NCI-H1436 (cell line): ENCODE data around the gene PCNA.
"Not testable (repeated sequence)": the region's sequence is repeated elsewhere in the genome, so short reads cannot be mapped to it uniquely, and the experiment has no call there.

Experiments used
- DNase-seq: peaks from one replicate; lab custom pipeline; 2025; lab: John Stamatoyannopoulos, UW

PCNA gene

DNA sequence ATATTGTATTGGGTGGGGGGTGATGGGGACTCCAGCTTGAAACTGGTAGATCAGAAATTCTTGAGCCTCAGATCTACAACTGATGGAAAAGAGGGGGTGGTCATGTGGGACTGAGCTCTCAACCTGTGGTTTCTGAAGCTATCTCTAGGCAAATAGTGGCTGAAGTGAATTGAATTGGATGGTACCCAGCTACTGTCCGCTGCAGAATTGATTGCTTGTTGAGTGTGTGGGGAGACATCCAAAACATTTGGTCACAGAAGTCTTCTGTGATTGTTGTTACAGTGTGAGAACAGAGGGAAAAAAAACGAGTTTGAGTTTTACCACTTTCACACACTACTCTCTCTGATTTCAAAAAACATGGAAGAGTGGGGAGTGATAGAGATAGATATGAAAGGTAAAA lies 21.9 kb upstream of the PCNA start:
- no peak for DNase-seq

DNA sequence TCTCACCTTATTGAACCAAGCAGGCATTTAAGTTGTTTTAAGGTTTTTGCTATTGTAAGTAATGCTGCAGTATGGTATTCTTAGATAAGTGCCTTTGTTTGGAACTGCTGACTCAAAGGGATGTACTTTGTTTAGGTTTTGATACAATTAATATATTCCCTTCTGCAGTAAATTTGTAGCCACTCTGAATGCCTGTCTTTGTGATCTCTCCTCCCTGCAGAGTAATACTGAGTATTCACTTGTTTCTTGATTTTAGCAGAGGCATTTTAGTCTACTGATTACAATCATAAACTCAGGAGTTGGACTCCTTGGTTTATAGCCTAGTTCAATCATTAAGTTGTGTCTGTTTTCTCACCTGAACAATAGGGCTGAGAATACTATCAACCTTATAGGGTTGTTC lies 20.4 kb upstream of the PCNA start:
- no peak for DNase-seq

DNA sequence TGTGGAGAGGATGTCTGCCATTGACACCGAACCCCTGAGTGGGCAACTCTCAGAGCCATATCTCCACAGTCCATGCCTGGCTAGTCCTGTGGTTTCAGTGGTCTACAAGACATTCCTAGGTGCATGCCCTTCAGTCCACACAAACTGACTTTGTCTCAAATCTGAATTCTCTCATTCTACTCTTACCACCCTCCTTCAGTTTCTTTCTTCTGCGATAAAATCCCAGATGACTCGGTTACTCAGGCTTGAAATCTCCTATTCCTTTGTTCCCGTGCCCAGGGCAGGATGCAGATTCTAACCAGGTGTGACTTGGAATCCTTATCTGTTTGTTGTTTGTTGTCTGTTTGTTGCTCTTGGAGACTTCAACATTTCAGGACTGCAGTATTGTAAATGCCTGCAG lies 16.3 kb upstream of the PCNA start:
- no peak for DNase-seq

DNA sequence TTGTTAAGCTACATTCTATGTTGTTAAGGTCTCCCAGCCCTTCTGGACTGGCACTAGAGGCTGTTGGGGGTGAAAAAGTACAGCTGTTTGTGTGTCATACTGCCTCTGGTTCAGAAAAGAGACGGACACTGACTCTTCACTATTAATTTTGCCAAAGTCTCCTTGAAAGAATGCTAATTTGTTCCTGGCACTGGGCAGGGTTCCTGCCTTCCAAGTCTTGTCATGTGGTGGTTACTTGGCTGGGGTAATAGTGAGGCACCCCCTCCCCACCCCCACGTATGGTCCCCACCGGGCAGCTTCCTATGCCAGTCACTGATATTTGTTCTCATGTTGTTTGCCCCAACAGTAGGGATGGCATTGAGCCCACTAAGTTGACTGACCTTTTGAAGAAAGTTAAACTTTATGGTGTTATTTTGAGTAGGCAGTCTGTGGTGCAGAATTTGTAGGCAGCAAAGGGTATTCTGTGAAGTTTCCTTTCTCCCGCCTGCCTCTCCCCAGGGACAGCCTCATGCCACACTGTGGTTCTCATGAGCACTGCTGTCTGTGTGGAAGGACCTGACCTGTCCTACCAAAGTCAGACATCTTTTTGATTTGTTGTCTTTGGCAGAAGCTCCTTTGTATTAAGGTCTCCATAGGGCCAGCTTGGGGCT lies 15.7 kb upstream of the PCNA start:
- no peak for DNase-seq

DNA sequence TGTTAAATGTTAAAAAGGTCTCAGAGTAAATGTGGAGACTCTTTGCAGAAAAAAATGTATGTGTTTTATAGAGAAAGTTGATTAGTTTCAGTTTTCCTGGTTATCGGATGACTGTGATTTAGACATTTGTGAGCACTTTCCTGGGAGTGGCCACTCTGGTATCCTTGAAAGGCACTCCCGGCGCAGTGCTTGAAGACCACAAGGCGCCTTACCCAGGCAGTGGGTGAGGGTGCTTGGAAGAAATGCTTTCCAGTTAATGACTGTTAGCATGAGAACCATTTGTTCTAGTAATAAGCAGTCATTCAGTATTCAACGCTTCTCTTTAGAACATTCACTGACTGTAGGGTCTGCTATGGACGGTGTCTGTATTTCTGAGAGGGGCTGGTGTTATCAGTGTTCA lies 14.2 kb upstream of the PCNA start:
- no peak for DNase-seq

DNA sequence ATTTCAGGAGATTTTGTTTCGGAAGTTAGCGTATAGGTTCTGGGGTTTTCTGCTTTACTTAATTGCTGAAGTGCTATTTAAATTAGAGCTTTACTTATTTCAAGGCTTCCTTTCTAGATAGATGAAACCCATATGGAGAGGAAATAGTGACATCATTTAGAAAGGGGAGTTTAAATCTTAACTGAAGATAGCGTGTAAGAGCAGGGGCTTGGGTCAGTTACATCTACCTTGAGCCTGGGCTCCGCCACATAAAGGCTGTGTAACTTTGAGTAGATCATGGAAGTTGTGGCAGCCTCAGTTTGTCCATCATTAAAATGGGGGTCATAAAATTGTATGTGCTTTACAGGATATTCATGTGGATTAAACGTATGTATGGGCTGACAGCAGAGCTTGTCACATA lies 11.7 kb upstream of the PCNA start:
- DNase-seq: no peak

DNA sequence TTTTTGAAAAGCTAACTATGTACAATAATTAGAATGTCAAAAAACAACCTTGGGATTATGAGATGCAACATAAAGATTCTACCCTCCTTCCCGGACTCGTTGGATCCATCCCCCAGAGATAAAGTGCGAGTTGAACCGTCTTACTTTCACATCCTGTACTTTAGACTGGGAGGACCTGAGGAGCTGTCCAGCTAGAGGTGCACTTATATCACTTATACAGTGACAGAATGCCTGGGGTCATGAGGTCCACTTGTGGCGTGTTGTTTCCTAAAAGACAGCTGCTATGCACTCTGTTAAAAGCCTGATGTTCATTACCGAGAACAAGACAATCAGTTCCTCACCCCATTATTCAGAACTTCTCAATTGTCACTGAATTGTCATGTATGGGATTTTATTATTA lies 9.1 kb upstream of the PCNA start:
- no peak for DNase-seq

DNA sequence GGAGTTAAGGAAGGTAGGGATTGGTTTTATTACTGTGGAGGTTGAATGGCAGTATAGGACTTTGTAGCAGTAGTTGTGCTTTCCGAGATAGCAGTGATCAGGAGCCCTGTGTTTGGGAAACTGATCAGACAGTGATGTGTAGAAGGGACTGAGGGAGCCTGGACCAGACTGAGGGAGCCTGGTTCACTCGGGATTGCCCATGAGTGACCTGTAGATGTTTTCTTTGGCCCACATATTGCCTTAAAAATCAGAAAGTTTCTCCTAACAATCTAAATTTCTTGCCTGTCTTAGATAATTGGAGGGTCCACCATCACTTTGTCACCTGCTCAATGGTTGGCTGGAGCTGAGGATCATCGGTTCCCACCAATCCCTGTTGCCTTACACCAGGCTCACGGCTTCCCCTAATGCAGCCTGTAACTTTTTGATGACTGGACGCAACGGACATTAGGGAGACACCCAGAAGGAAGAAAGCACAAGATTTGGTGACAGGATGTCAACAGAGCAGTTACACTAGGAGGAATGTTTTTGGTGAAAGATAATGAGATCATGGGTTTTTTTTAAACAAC lies 8.2 kb upstream of the PCNA start:
- DNase-seq: no peak

DNA sequence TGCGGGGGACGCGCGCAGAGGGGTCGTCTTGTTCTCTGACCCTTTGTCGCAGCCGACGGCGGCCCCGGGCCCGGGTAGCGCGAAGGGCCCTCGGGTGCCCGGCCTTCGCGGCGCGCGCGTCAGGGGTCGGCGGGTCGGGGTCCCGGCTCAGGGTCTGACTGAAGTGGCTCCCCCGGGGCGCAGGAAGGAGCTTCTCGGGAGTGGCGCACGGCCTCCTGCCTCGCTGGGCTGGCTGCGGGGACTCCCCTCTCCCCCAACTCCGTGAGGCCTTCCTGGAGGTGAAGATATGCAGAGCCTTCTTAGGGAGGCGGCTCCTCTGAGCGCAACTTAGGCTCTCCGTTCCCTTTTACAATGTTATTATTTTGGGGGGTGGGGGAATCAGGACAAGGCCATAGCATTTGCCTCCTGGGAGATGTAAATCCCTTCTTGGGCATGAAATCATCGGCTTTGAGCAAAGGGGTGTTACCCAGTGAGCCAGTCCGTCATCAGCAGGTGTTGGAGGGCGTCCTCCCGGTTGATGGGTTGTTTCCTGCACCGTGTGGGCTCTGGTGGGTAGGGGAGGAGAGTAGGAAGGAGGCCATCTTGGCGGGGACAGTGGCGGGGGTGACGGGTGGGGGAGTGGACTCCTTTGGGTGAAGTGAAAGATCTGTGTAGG lies 7.6 kb upstream of the PCNA start:
- peak; percentile 60 for DNase-seq

DNA sequence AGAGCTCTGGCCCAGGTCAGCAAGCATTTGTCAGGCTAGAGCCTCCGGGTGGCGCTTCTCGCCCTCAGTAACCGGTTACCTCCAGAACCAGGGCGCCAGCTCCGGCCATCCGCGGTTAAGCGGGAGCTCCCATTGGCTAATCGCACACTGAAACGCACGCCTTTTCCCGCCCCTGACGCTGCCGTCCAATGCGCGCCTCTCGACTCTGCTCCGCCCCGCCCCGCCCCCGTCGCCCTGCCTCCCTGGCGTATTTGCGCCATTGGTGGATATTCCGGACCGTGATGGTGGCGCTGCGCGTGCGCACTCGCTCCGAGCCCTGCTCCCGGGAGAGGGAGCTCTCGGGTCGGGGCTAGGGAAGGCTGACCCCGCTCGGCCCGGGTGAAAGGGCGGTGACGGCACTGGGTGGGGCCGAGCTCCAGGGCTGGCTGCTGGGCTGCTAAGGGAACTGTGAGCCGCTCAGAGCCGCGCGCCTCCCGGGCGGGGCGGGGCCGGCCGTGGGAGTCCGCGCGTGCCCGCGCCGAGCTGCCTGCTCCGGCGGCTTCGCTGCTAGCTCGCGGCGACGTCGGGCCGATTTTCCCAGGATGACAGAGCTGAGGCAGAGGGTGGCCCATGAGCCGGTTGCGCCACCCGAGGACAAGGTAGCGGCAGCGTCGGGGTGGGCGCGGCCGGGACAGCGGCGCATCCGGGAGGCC lies 6.9 kb upstream of the PCNA start, which contains the start of gene CDS2:
CDS2 (plus strand) TSS at position 497 of the 692 bp plus-strand sequence; CDS start at position 582, 85 bp downstream.
- DNase-seq: peak; percentile 96

DNA sequence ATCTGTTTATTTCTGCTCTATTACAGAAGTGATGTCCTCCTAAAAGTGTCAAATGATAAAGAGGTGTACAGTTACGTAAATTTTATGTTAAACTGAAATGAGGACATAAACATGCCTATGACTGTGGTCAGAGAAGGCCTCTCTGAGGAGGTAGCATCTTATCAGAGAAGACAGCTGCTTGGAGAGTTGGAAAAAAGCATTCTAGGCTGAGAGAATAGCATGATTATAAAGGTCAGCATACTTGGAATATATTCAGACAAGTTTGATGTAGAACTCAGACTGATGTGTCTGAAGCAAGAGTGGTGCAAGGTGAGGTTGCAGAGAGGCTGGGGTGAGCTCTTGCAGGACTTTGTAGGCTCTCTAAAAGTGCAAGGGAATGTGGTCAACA lies 3.1 kb upstream of the PCNA start:
- no peak for DNase-seq

DNA sequence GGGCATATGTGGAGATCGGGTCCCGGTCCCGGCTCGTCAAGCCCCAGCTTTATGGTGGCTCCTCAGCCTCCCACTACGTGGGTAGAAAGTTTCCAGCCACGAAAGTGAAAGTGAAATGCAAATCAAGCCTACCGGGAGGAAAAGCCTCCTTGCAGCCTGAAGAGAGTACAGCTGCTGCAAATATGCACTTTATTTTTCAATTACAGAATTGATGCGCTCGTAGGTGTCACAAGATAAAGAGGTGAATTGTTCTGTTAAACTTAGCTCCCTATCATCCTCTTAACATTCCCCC lies 373 bp upstream of the PCNA start:
- DNase-seq: no peak

DNA sequence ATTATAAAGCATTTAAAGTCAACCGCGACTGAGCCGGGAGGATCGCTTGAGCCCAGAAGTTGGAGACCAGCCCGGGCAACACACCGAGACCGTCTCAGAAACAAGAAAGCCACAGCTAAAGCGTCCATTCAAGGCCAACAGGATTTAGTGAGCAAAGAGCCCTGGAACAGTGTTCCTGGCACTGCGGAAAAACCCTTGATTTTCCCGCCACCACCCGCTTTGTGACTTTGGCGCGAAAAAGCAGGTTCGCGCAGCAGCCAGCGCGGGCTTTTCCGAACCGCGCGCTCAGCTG lies 669 bp downstream of the PCNA start:
- no peak for DNase-seq

DNA sequence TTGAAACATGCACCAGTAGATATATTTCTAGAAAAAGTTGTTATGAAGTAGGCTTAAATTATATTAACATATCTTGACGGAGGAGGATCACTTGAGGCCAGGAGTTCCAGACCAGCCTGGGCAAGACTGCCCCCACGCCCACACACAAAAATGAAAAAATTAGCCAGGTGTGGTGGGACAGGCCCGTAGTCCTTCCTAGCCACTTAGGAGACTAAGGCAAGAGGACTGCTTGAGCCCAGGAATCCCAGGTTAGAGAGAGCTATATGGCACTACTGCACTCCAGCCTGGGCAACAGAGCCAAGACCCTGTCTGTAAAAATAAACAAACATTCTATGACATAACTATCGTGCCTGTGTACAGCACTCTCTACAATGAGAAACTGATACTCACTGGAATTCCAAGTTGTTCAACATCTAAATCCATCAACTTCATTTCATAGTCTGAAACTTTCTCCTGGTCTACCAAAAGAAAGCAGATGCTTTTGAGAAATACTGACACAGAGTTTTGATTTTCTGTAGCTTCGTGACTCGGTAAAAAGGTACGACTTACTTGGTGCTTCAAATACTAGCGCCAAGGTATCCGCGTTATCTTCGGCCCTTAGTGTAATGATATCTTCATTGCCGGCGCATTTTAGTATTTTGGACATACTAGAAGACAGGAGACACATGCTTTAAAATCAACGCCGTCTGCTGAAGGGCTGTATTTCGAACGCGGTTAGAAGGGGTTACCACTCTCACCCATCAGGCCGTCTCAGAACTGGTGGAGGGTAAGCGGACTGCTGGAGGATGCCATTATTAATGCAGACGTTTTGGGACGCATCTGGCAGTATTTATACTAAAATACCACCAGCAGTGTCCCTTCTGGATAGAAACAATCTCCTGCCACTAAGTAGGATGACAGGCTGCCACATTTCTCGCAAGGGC lies 1.3 kb downstream of the PCNA start:
- DNase-seq: no peak

DNA sequence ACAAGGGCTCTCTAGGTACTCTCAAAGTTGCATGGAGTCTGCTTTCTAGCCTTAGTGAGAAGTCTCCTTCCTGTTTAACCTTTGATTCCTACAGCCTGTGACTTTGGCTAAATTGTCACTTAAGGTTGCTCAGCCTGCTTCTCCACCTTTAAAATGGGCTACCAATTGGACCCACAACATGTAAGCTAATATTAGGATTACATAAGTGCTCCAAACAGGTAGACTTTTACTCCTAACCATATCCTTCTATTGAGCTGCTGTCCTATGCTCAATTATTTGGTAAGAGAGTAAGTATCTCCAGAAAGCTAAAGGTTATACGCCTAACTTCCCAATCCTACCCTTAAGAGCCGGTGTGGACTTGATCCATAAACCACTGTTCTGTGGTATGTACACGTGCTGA lies 2.9 kb downstream of the PCNA start:
- DNase-seq: no peak

DNA sequence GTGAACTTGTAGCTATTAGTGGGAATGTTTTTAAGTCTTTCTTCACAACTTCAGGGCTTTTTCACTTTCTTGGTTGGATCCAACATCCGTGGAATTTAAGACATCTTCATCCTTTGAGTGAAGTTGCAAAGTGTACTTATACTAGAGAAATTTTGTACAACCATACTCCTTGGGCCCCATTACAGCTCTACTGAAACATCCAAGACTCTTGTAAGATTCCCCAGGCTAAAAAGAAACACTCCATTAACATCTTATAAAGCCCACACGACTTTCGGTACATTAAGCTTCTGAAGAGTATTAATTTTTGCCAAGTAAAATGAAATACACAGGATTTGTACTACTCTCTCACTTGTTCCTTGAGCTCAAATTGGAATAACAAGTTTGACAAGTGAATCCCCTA lies 5.4 kb downstream of the PCNA start:
- no peak for DNase-seq

DNA sequence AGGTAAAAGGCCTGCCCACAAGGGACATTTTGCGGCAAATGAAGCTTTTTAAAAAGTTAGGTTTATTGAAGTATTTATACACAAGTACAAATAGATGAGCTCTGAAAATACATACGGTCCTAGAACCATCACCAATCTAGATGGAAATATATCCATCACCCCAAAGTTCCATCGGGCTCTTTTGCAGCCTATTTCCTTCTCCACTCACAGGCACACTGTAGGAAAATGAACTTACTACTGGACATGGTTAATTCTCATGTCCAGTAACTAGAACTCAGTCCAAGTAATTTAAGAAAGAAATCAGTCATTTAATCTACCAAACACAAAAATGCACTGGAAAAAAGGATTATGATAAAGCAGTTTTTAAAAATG lies 6.2 kb downstream of the PCNA start:
- DNase-seq: no peak

DNA sequence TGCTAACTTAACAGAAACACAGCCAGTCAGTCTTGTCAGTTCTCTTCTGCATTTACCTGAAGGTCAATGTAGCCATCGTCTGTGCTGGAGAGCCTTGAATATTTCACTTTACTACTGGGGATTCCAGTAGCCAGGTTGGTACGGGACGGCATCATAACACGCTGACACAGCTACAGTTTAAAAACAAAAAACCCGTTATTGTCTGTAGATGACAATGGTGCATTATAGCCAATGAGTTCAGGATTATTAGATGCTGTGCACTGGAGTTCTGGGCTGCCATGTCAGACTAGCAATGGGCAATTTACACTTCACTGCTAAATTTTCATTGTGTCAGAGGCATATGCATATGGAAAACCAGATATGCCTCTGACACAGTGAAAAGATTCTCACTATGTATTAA lies 10.5 kb downstream of the PCNA start:
- DNase-seq: no peak

DNA sequence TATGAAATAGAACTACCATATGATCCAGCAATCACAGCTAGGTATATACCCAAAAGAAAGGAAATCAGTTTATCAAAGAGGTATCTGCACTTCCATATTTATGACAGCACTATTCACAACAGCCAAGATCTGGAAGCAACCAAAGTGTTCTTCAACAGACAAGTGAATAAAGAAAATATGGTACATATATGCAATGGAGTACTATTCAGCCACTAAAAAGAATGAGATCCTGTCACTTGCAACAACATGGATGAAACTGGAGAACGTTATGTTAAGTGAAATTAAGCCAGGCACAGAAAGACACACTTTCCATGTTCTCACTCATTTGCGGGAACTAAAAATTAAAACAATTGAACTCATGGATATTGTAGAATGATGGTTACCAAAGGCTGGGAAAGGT lies 15.3 kb downstream of the PCNA start:
- DNase-seq: no peak

DNA sequence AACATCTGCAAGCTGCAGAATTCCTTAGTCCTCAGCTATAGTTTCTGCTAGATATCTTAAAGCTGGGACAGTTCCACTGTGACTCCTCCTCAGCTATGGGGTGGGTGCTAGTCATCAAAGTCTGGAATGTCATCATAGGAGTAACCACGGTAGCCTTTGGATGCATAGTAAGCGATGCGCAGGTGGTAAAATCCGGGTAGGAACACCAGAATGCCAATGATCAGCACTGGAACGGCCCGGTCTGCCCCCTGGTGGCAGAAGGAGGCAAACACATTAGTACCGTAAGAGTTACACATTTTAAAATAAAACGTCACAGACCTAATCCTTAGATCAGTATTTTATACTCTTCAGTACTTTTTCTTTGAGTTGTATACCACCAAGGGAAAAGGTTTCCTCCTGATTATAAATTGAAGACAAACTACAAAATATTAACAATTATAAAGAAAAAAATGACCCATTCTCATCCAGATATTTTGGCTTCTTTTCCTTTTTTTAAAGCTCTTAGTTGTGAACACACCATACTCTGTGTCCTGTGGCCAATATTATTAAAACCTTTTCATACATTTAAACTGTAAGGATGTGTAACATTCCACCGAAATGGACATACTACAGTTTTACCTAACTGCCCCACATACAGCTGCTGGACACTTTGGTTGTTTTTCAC lies 18.9 kb downstream of the PCNA start:
- DNase-seq: peak; percentile 19

DNA sequence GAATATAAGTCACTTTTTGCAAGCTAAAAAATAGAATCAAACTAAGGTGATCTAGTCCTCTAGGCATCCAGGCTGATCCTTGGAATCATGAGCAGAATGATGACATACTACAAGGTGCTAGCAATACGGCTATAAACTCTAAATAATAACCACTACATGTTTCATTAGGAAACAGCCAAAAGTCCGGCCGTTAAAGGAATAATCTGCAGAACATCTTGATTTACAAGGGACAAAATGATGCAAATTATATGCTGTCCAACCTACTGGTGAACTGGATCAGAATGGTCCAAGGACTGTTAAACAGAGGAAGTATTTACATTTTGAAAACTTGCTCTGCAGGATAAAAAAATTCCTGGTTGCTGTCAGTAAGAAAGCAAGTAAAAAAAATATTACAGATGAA lies 19.8 kb downstream of the PCNA start:
- not testable (repeated sequence) for DNase-seq

DNA sequence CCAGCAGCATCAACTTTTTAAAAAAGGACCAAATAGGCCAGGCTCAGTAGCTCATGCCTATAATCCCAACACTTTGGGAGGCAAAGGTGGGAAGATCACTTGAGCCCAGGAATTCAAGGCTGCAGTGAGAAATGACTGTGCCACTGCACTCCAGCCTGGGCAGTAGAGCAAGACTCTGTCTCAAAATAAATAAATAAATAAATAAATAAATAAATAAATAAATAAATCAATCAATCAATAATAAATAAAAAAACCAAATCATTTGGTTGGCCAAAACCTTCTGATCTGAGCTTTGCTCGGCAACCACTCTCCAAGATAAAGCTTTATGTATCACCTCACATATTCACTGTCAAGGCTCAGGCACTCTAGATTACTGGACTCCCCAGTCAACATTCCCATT lies 20.7 kb downstream of the PCNA start:
- not testable (repeated sequence) for DNase-seq
